ENCODE measurements around the gene SLC38A2. TPM values are rescaled to one million over a fixed set of nuclear protein-coding genes. Genes with fewer than 3 reads are reported as not detected.
"Not testable (repeated sequence)": the region's sequence is repeated elsewhere in the genome, so short reads cannot be mapped to it uniquely, and the experiment has no call there.

The SLC38A2 gene
- polyA plus RNA-seq, 1 donor from 2014 or later = 51.1 TPM

DNA sequence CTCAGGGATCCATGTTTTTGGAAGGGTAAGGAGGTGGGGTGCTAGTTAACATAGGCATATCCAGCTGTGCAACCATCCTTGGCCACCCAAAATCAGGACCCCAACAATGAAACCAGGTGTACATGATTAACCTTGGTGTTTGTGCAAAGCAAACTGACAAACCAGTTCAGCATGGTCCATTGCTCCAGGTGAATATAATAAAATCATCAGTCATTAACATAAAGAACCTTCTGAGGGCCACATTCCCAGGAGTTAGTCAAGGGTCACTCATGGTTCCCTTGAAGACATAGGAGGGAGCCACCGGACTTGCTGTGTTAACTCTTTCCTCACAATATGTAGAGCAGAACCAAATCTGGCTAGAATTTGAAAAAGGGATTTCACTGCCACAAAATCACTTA, 17.8 kb downstream of the SLC38A2 start:
- peaks cover 6% of the 10 kb centered on the region for H3K36me3 Mint-ChIP-seq
- no peaks in the 10 kb centered on the region for H3K27me3 Mint-ChIP-seq
- H3K4me3 Mint-ChIP-seq = no peak overlapping the region
- H3K9me3 Mint-ChIP-seq = peaks cover 0 to 4% (median 0%) of the 10 kb centered on the region in 3 donors
- peaks cover 0 to 12% (median 3%) of the 10 kb centered on the region in 3 donors for H3K4me1 Mint-ChIP-seq
- no peak overlapping the region for H3K27ac Mint-ChIP-seq

GRCh38 chr12:46354111-46354801, 18.3 kb downstream of the SLC38A2 start:
- H3K27ac Mint-ChIP-seq = no peak overlapping the region

GRCh38 chr12:46351886-46352650, 20.5 kb downstream of the SLC38A2 start:
- Mint-ChIP-seq H3K27ac (no peak overlapping the region), H3K36me3 (peaks cover 3% of the 10 kb centered on the region), H3K27me3 (no peaks in the 10 kb centered on the region), H3K4me3 (no peak overlapping the region), H3K4me1 (peaks cover 0 to 2% (median 0%) of the 10 kb centered on the region in 3 donors), H3K9me3 (peaks cover 0 to 4% (median 2%) of the 10 kb centered on the region in 3 donors)

More at GRCh38 chr12:46354111-46354801, 18.3 kb downstream of the SLC38A2 start:
- no peak overlapping the region for H3K4me3 Mint-ChIP-seq
- peaks cover 0 to 4% (median 0%) of the 10 kb centered on the region in 3 donors for H3K9me3 Mint-ChIP-seq
- H3K27me3 Mint-ChIP-seq = no peaks in the 10 kb centered on the region
- peaks cover 6% of the 10 kb centered on the region for H3K36me3 Mint-ChIP-seq
- H3K4me1 Mint-ChIP-seq = peaks cover 2 to 8% (median 3%) of the 10 kb centered on the region in 3 donors

GRCh38 chr12:46351138-46351537, 21.4 kb downstream of the SLC38A2 start:
- Mint-ChIP-seq H3K4me3 (no peak overlapping the region), H3K4me1 (peaks cover 0 to 2% (median 0%) of the 10 kb centered on the region in 3 donors), H3K36me3 (peaks cover 3% of the 10 kb centered on the region), H3K27ac (no peak overlapping the region), H3K9me3 (peaks cover 0 to 4% (median 2%) of the 10 kb centered on the region in 3 donors), H3K27me3 (no peaks in the 10 kb centered on the region)

DNA sequence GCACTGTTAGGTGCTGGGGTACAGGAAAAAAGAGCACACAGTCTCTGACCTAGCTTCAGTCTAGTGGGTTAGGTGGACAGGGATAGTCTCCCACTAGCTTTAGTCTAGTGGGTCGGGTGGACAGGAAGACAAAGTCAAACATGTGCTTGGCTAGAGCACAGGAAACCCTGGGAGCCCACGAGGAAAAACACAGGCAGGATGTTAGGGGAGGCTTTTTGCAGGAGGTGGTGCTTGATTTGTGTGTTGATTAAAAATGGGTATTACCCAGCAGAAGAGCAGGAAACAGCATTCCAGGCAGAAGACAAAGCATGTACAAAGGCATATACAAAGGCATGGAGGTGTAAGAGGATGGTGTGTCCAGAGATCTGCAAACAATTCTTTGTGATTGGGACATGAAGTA, 23.3 kb downstream of the SLC38A2 start:
- Mint-ChIP-seq H3K36me3 (peaks cover 3% of the 10 kb centered on the region), H3K9me3 (peaks cover 0 to 4% (median 2%) of the 10 kb centered on the region in 3 donors), H3K27ac (no peak overlapping the region), H3K27me3 (no peaks in the 10 kb centered on the region), H3K4me3 (no peak overlapping the region), H3K4me1 (peaks cover 0 to 2% (median 0%) of the 10 kb centered on the region in 3 donors)

GRCh38 chr12:46343118-46343852, 29.3 kb downstream of the SLC38A2 start:
- Mint-ChIP-seq H3K36me3 (no peaks in the 10 kb centered on the region), H3K4me3 (no peak overlapping the region), H3K27ac (no peak overlapping the region), H3K9me3 (peaks cover 0 to 2% (median 0%) of the 10 kb centered on the region in 3 donors), H3K27me3 (peaks cover 3% of the 10 kb centered on the region), H3K4me1 (no peaks in the 10 kb centered on the region)

DNA sequence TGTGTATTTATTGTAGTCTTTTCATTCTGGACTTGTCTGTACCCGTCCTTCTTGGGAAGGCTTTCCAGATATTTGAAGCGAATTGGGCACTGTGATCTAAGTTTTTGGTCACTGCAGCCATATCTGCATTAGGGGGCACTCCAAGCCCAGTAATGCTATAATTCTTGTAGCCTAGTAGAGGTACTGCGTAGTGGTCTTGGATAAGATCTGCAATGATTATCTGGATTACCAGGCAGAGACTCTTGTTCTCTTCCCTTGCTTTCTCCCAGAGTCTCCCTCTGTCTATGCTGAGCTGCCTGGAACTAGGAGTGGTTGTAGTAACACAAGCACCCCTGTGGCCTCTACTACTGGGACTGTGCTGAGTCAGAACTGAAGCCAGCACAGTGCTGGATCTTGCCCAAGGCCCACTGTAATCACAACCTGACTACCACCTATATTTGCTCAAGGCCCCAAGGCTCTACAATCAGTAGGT, 30.0 kb downstream of the SLC38A2 start:
- peaks cover 0 to 2% (median 0%) of the 10 kb centered on the region in 3 donors for H3K9me3 Mint-ChIP-seq
- no peaks in the 10 kb centered on the region for H3K4me1 Mint-ChIP-seq
- no peak overlapping the region for H3K4me3 Mint-ChIP-seq
- peaks cover 3% of the 10 kb centered on the region for H3K27me3 Mint-ChIP-seq
- H3K36me3 Mint-ChIP-seq = no peaks in the 10 kb centered on the region
- peak overlapping the region in 1 of 3 donors; percentile 17 for H3K27ac Mint-ChIP-seq

- Mint-ChIP-seq H3K27ac (no peak overlapping the region), H3K4me1 (no peaks in the 10 kb centered on the region), H3K36me3 (no peaks in the 10 kb centered on the region), H3K4me3 (no peak overlapping the region), H3K27me3 (peaks cover 4% of the 10 kb centered on the region), H3K9me3 (no peaks in the 10 kb centered on the region)
These were observed 33.5 kb downstream of the SLC38A2 start for GRCh38 chr12:46339051-46339450.

- Mint-ChIP-seq H3K4me3 (no peak overlapping the region), H3K9me3 (peaks cover 10 to 27% (median 14%) of the 10 kb centered on the region in 3 donors), H3K27me3 (peaks cover 1% of the 10 kb centered on the region), H3K27ac (no peak overlapping the region), H3K4me1 (peaks cover 0 to 2% (median 0%) of the 10 kb centered on the region in 3 donors), H3K36me3 (no peaks in the 10 kb centered on the region)
These were observed 40.3 kb downstream of the SLC38A2 start for GRCh38 chr12:46332260-46332659.

DNA sequence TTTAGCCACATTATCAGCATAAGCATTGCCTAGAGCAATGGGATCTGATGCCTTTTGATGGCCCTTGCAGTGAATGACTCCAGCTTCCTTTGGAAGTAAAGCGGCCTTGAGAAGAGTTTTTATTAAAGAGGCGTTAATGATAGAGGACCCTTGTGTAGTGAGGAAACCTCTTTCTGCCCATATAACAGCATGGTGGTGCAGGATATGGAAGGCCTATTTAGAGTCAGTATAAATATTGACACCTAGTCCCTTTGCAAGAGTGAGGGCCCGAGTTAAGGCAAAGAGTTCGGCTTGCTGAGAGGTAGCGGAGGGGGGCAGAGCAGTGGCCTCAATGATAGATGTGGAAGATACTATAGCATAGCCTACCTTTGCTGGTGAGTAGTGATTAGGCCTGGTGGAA, 47.5 kb downstream of the SLC38A2 start:
- not testable (repeated sequence) for H3K36me3 Mint-ChIP-seq

GRCh38 chr12:46320731-46321130, 51.8 kb downstream of the SLC38A2 start:
- Mint-ChIP-seq H3K4me3 (no peak overlapping the region), H3K4me1 (no peaks in the 10 kb centered on the region), H3K27me3 (peaks cover 4% of the 10 kb centered on the region), H3K9me3 (peaks cover 0 to 7% (median 3%) of the 10 kb centered on the region in 3 donors), H3K36me3 (no peaks in the 10 kb centered on the region), H3K27ac (no peak overlapping the region)

More for the DNA sequence above, 47.5 kb downstream of the SLC38A2 start:
- not testable (repeated sequence) for H3K27ac Mint-ChIP-seq, H3K4me1 Mint-ChIP-seq, H3K4me3 Mint-ChIP-seq, H3K27me3 Mint-ChIP-seq
- H3K9me3 Mint-ChIP-seq = peaks cover 7 to 18% (median 7%) of the 10 kb centered on the region in 3 donors

GRCh38 chr12:46318037-46318436, 54.5 kb downstream of the SLC38A2 start:
- peaks cover 0 to 7% (median 7%) of the 10 kb centered on the region in 3 donors for H3K9me3 Mint-ChIP-seq
- H3K27me3 Mint-ChIP-seq = peaks cover 4% of the 10 kb centered on the region
- no peak overlapping the region for H3K4me3 Mint-ChIP-seq
- H3K27ac Mint-ChIP-seq = no peak overlapping the region
- H3K36me3 Mint-ChIP-seq = no peaks in the 10 kb centered on the region
- no peaks in the 10 kb centered on the region for H3K4me1 Mint-ChIP-seq
